ENCODE data around the gene ST7. TPM values are rescaled to one million over a fixed set of nuclear protein-coding genes. Genes with fewer than 3 reads are reported as not detected.

ST7 gene
- total RNA-seq, 1 donor from 2014 or later: 48.6 TPM

DNA sequence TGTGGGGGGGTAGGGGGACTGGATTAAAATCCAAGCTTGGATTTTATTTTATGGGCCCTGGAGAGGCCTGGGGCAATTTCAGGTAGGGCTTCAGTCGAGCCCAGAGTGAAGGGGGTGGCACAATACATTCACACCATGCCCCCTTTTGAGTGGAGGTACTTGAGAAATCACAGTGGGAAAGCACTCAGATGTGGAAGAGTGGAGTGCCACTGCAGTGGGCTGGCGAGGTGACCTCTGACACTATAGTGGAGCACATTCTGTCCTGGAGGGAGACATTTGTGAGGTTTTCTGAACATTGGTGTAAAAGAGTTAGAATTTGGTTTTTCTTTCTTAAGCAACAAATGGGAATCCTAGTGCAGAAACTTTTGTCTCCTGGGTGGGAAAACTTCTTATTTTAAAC, 226.4 kb downstream of the ST7 start:
- intact Hi-C loops (cut with DNase I): no loop called here
- TF ChIP-seq, protein P1, sequence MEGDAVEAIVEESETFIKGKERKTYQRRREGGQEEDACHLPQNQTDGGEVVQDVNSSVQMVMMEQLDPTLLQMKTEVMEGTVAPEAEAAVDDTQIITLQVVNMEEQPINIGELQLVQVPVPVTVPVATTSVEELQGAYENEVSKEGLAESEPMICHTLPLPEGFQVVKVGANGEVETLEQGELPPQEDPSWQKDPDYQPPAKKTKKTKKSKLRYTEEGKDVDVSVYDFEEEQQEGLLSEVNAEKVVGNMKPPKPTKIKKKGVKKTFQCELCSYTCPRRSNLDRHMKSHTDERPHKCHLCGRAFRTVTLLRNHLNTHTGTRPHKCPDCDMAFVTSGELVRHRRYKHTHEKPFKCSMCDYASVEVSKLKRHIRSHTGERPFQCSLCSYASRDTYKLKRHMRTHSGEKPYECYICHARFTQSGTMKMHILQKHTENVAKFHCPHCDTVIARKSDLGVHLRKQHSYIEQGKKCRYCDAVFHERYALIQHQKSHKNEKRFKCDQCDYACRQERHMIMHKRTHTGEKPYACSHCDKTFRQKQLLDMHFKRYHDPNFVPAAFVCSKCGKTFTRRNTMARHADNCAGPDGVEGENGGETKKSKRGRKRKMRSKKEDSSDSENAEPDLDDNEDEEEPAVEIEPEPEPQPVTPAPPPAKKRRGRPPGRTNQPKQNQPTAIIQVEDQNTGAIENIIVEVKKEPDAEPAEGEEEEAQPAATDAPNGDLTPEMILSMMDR (IDR thresholded peaks at IDR 0.05): no peak

DNA sequence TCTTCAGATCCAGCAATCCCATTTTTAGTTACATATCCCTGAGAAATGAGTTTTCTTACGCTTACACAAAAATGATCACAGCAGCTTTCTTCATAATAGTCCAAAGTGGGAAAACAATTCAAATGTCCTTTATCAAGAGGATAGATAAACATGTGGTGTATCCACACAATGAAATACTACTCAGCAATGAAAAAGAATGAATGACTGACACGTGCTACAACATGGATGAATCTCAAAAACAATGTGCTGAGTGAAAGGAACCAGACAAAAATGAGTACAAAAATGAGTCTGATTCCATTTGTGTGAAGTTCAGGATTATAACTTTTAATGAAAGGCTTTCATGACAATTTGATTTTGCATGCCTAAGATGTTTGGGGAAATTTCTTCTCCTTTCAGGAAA, 230.4 kb downstream of the ST7 start:
- no peaks in the 10 kb centered on the region for H3K27me3 ChIP-seq

More for the DNA sequence above, 226.4 kb downstream of the ST7 start:
- Histone ChIP-seq H3K36me3 (peaks cover 4% of the 10 kb centered on the region), H3K27ac (no peak overlapping the region), H3K4me3 (no peak overlapping the region), H3K27me3 (no peaks in the 10 kb centered on the region), H3K4me1 (no peaks in the 10 kb centered on the region), H3K9me3 (no peaks in the 10 kb centered on the region)
- DNase-seq: no peak
- no peak for ATAC-seq

DNA sequence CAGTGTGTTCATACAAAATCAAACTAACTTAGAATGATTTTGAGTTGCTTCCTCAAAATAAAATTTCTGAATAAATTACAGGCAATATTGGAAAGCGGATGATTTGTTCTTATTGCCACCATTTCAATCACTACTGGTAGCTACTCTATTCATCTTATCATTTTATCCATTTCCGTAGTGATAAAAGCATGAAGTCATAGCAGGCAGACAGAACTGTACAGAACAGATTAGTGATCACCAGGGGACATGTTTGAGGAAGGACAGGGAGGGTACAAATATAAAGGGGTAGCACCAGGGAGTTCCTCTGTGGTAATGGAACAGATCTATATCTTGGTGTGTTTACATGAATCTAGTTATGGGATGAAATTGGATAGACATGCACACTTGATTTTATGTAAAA, 231.1 kb downstream of the ST7 start:
- TF ChIP-seq, protein P1 (IDR thresholded peaks at IDR 0.05): no peak
- Histone ChIP-seq H3K27me3 (no peaks in the 10 kb centered on the region), H3K36me3 (no peaks in the 10 kb centered on the region), H3K4me1 (no peaks in the 10 kb centered on the region), H3K27ac (no peak overlapping the region), H3K9me3 (no peaks in the 10 kb centered on the region), H3K4me3 (no peak overlapping the region)
- intact Hi-C loops (cut with DNase I): no loop called here
- no peak for ATAC-seq
- no peak for DNase-seq

More for the DNA sequence above, 230.4 kb downstream of the ST7 start:
- DNase-seq (no peak), ATAC-seq (no peak)
- no peaks in the 10 kb centered on the region for H3K4me1 ChIP-seq
- H3K36me3 ChIP-seq: no peaks in the 10 kb centered on the region
- no peak overlapping the region for H3K27ac ChIP-seq
- no peaks in the 10 kb centered on the region for H3K9me3 ChIP-seq
- TF ChIP-seq, protein P1 (IDR thresholded peaks at IDR 0.05): no peak
- no peak overlapping the region for H3K4me3 ChIP-seq
- intact Hi-C loops (cut with DNase I): no loop called here

DNA sequence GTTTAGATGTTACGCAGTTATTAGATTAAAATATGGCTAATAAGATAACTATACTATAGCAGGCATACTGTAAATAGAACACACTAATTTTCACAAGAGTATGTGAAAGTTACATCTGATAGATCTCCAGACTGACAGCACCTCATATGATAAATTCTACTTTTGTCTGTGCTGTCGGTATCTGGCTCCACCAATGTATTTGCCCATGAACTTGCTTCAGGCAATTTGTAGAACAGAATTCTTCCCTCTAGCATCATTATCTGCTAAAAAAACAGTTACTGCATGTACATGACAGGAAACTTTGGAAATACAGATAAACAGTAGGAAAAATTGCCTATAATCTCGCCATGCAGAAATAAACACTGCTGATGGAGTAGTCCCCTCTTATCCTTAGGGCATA, 231.8 kb downstream of the ST7 start:
- Histone ChIP-seq H3K4me3 (no peak overlapping the region), H3K4me1 (no peaks in the 10 kb centered on the region), H3K27me3 (no peaks in the 10 kb centered on the region), H3K9me3 (no peaks in the 10 kb centered on the region), H3K36me3 (peaks cover 5% of the 10 kb centered on the region), H3K27ac (no peak overlapping the region)
- TF ChIP-seq, protein P1 (IDR thresholded peaks at IDR 0.05): no peak
- ATAC-seq (no peak), DNase-seq (no peak)
- intact Hi-C loops (cut with DNase I): no loop called here

DNA sequence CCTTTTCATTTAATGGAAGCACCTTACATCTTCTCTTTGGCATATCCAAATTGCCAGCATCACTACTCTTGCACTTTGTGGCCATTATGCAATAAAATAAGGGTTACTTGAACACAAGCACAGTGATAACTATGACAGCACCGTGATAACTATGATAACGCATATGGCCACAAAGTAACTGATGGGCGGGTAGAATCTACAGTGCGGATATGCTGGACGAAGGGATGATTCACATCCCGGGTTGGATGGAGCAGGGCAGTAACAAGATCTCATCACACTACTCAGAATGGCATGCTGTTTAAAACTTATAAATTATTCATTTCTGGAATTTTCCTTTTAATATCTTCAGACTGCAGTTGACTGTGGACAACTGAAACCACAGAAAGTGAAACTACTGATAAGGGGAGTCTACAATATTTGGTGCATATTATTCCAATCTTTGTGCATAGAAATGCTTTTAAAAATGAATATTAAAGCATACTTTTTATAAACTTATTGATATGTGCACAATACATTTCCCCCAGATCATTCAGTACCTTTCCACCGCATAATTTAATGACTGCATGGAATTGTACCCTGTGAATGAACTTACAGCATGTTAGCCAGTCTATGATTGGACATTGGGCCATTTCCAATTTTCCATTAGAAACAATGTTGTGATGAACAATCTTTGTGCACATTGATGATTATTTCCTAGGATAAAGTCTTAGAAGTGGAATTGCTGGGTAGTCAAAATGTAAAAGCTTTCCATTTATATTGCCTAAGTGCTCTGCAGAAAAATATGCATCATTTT, 233.1 kb downstream of the ST7 start:
- TF ChIP-seq, protein P1 (IDR thresholded peaks at IDR 0.05): no peak
- Histone ChIP-seq H3K4me1 (no peaks in the 10 kb centered on the region), H3K4me3 (no peak overlapping the region), H3K36me3 (peaks cover 17% of the 10 kb centered on the region), H3K27ac (no peak overlapping the region), H3K9me3 (no peaks in the 10 kb centered on the region), H3K27me3 (no peaks in the 10 kb centered on the region)
- no peak for DNase-seq
- intact Hi-C loops (cut with DNase I): no loop called here
- ATAC-seq: no peak
